ENCODE data around the gene ZC3H7A.
"Not testable (repeated sequence)": the region's sequence is repeated elsewhere in the genome, so short reads cannot be mapped to it uniquely, and the experiment has no call there.

The ZC3H7A gene

GRCh38 chr16:11824362-11824761 is 27.3 kb upstream of the ZC3H7A start:
- TF ChIP-seq BACH2 (CRISPR knock-in tag; IDR thresholded peaks at IDR 0.05; ENCODE audit: borderline replicate concordance): no peak
- no peak for TF ChIP-seq ISL1 (CRISPR knock-in tag; IDR thresholded peaks at IDR 0.05)
- no peak for TF ChIP-seq ZNF70 (CRISPR knock-in tag; IDR thresholded peaks at IDR 0.05)
- TF ChIP-seq, protein P1, sequence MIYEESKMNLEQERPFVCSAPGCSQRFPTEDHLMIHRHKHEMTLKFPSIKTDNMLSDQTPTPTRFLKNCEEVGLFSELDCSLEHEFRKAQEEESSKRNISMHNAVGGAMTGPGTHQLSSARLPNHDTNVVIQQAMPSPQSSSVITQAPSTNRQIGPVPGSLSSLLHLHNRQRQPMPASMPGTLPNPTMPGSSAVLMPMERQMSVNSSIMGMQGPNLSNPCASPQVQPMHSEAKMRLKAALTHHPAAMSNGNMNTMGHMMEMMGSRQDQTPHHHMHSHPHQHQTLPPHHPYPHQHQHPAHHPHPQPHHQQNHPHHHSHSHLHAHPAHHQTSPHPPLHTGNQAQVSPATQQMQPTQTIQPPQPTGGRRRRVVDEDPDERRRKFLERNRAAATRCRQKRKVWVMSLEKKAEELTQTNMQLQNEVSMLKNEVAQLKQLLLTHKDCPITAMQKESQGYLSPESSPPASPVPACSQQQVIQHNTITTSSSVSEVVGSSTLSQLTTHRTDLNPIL (CRISPR knock-in tag; IDR thresholded peaks at IDR 0.05; ENCODE audit: low read depth): no peak
- ATAC-seq: no peak

DNA sequence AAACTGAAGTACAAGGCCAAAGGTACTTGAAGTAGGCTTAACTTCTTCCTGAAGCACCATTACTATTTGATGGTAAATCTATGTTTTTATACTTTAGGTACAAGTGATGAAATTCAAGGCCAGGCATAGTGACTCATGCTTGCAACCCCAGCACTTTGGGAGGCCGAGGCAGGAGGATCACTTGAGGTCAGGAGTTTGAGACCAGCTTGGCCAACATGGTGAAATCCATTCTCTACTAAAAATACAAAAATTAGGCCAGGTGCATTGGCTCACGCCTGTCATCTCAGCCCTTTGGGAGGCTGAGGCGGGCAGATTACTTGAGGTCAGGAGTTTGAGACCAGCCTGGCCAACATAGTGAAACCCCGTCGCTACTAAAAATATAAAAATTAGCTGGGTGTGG is 26.6 kb upstream of the ZC3H7A start:
- ATAC-seq: not testable (repeated sequence)

DNA sequence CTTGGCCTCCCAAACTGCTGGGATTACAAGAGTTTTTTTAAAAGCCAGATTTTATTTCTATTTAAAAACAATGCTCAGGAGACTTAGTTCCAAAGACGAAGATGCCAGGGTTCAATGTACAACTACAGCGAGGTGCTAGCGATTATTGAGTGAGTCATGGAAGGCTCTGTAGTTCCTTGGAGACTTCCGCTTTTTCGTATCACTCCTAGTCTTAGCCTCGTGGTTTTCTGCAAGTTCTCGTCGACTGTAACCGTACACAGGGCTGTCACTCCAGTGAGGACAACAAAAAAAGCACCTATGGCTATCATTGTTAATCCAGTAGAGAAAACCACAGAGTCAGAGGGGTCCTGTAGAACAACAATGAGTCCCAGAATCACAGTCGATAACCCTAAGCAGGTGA is 22.7 kb upstream of the ZC3H7A start:
- ATAC-seq: no peak
- TF ChIP-seq CSDC2 (CRISPR knock-in tag; IDR thresholded peaks at IDR 0.05): no peak
- TF ChIP-seq ZFP3 (CRISPR knock-in tag; IDR thresholded peaks at IDR 0.05): no peak
- TF ChIP-seq PATZ1 (CRISPR knock-in tag; IDR thresholded peaks at IDR 0.05; ENCODE audit: borderline replicate concordance): no peak
- no peak for TF ChIP-seq RARB (CRISPR knock-in tag; IDR thresholded peaks at IDR 0.05)

DNA sequence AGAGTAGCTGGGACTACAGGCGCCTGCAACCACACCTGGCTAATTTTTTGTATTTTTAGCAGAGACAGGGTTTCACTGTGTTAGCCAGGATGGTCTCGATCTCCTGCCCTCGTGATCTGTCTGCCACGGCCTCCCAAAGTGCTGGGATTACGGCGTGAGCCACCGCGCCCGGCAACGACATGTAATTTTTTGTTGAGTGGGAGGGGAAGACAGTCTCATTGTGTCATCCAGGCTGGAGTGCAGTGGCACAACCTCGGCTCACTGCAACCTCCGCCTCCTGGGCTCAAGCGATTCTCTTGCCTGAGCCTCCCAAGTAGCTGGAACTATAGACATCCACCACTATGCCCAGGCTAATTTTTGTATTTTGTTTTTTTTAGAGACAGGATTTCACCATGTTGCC is 21.9 kb upstream of the ZC3H7A start:
- not testable (repeated sequence) for ATAC-seq

DNA sequence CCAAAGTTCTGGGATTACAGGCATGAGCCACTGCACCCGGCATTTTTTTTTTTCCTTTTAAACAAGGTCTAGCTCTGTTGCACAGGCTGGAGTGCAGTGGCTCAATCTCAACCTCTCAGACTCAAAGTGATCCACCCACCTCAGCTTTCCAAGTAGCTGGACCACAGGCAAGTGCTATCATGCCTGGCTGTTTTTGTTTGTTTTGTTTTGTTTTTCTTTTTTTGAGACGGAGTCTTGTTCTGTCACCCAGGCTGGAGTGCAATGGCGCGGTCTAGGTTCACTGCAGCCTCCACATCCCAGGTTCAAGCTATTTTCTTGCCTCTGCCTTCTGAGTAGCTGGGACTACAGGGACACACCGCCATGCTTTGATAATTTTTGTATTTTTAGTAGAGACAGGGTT is 19.1 kb upstream of the ZC3H7A start:
- ATAC-seq: no peak
- no peak for TF ChIP-seq ARNTL (CRISPR knock-in tag; IDR thresholded peaks at IDR 0.05; ENCODE audit: borderline replicate concordance, low read depth)
- TF ChIP-seq OSR1 (CRISPR knock-in tag; IDR thresholded peaks at IDR 0.05): no peak
- no peak for TF ChIP-seq PATZ1 (CRISPR knock-in tag; IDR thresholded peaks at IDR 0.05; ENCODE audit: borderline replicate concordance)
- no peak for TF ChIP-seq CSRNP3 (CRISPR knock-in tag; IDR thresholded peaks at IDR 0.05)
- TF ChIP-seq CSDC2 (CRISPR knock-in tag; IDR thresholded peaks at IDR 0.05): no peak
- no peak for TF ChIP-seq ESRRG (CRISPR knock-in tag; IDR thresholded peaks at IDR 0.05)
- no peak for TF ChIP-seq BACH2 (CRISPR knock-in tag; IDR thresholded peaks at IDR 0.05; ENCODE audit: borderline replicate concordance)
- no peak for TF ChIP-seq TCF4 (CRISPR knock-in tag; IDR thresholded peaks at IDR 0.05; ENCODE audit: borderline replicate concordance)
- TF ChIP-seq TOX (CRISPR knock-in tag; IDR thresholded peaks at IDR 0.05; ENCODE audit: borderline replicate concordance): no peak
- TF ChIP-seq ISL1 (CRISPR knock-in tag; IDR thresholded peaks at IDR 0.05): no peak
- no peak for TF ChIP-seq ZFP30 (CRISPR knock-in tag; IDR thresholded peaks at IDR 0.05)
- TF ChIP-seq ZFP3 (CRISPR knock-in tag; IDR thresholded peaks at IDR 0.05): no peak
- TF ChIP-seq ZNF565 (CRISPR knock-in tag; conservative IDR thresholded peaks at IDR 0.05; ENCODE audit: low read depth): no peak
- TF ChIP-seq RARB (CRISPR knock-in tag; IDR thresholded peaks at IDR 0.05): no peak
- no peak for TF ChIP-seq ZNF8 (CRISPR knock-in tag; IDR thresholded peaks at IDR 0.05)

DNA sequence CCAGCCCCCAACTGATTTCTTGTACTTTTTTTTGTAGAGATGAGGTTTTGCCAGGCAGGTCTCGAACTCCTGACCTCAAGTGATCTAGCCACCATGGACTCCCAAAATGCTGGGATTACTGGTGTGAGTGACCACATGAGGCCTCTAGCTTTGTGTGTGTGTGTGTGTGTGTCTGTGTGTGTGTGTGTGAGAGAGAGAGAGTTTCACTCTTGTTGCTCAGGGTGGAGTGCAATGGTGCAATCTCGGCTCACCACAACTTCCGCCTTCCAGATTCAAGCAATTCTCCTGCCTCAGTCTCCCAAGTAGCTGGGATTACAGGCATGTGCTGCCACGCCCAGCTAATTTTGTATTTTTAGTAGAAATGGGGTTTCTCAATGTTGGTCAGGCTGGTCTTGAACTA is 17.7 kb upstream of the ZC3H7A start:
- ATAC-seq: not testable (repeated sequence)

DNA sequence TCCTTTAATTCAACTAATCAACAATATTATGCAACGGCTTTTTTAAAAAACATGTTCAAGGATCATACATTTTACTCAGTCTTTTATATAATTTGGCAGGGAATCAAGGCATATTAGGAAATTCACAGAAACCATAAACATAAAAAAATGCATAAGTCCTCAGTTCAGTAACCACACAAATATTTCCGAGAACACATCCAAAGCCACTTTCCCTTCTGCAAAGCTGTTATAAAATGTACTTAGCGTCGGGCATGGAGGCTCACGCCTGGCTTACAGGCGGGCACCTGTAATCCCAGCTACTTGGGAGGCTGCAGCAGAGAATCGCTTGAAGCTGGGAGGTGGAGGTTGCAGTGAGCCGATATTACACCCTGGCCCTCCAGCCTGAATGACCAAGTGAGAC is 9.7 kb upstream of the ZC3H7A start:
- no peak for ATAC-seq
- TF ChIP-seq ZFP30 (CRISPR knock-in tag; IDR thresholded peaks at IDR 0.05) (no peak), SNAI2 (CRISPR knock-in tag; IDR thresholded peaks at IDR 0.05) (no peak), PPARA (CRISPR knock-in tag; IDR thresholded peaks at IDR 0.05; ENCODE audit: borderline replicate concordance) (no peak), RARB (CRISPR knock-in tag; IDR thresholded peaks at IDR 0.05) (no peak), TSHZ2 (CRISPR knock-in tag; IDR thresholded peaks at IDR 0.05) (no peak), ZC3H10 (CRISPR knock-in tag; IDR thresholded peaks at IDR 0.05) (no peak), ZNF70 (CRISPR knock-in tag; IDR thresholded peaks at IDR 0.05) (no peak)
- TF ChIP-seq, protein P1 (CRISPR knock-in tag; IDR thresholded peaks at IDR 0.05; ENCODE audit: low read depth): no peak

All from SK-N-SH treated with all-trans-retinoic acid at 6 μM for 48 hours (cell line).